Activated naive CD8-positive, alpha-beta T cell treated with anti-CD3 and anti-CD28 coated beads, Interleukin-2, amount 10 ng/mL, durations not matched to agents 7 days and 5 days (primary cell): ENCODE data around the gene PISD. TPM values are rescaled to one million over a fixed set of nuclear protein-coding genes. Genes with fewer than 3 reads are reported as not detected.

ENCODE experiments used
- ATAC-seq: fragments of 150-1000 bp; cut with Tn5 transposase; one replicate; pipeline ENCODE4 v1.10.0; 2021; ENCODE audit warnings: low read depth, moderate library complexity
- POLR2A ChIA-PET: fragments of 350-600 bp; sonication (Branson Sonifier 250); formaldehyde crosslinking; loops from one replicate; lab custom pipeline; 2021; ENCODE audit warnings: antibody characterized with exemption; lab: Charles Lee
- DNase-seq: peaks from one replicate; pipeline ENCODE4 v3.0.0; 2021
- H3K27ac Mint-ChIP-seq: one replicate; pipeline ENCODE4 v1.8.0; 2022; ENCODE audit warnings: mild to moderate bottlenecking, mixed read lengths
- H3K27me3 Mint-ChIP-seq: one replicate; pipeline ENCODE4 v1.8.0; 2022; ENCODE audit warnings: mild to moderate bottlenecking, moderate library complexity, mixed read lengths
- H3K36me3 Mint-ChIP-seq: one replicate; pipeline ENCODE4 v1.8.0; 2021; ENCODE audit warnings: mild to moderate bottlenecking, mixed read lengths
- H3K4me1 Mint-ChIP-seq: one replicate; pipeline ENCODE4 v1.8.0; 2021; ENCODE audit warnings: mixed read lengths
- H3K4me3 Mint-ChIP-seq: one replicate; pipeline ENCODE4 v1.8.0; 2022; ENCODE audit warnings: mild to moderate bottlenecking, moderate library complexity, mixed read lengths
- H3K9me3 Mint-ChIP-seq: one replicate; pipeline ENCODE4 v1.8.0; 2021; ENCODE audit warnings: mixed read lengths
- total RNA-seq, 2 experiments: library from RNA; stranded (reverse); gene quantifications; one replicate each; pipeline ENCODE4 v1.2.3, GENCODE V29; 2021

The PISD gene
- total RNA-seq, 2 experiments from 2014 or later = 25.4 to 26.1 TPM

DNA sequence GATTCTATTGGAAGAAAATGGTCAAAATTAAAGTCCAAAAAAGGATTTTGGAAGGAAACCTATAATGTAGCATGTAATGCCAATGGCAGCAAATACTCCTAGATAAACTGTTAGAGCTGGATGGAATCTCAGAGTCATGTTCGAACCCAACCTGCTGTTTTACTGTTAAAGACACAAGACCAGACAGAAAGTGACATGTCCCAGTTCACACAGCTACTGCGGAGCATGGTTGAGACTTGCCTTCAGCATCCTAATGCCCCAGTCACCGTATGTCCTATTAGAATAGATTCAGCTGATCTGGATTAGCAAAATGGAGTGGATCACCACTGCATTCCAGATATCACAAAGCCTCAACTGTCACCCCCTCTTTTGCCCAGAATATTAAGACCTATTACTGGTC lies 14.9 kb downstream of the PISD start:
- Mint-ChIP-seq H3K27ac (no peak overlapping the region), H3K9me3 (no peaks in the 10 kb centered on the region)

GRCh38 chr22:31646186-31647019 lies 15.6 kb downstream of the PISD start:
- ATAC-seq (no peak), DNase-seq (no peak)
- H3K4me3 Mint-ChIP-seq = no peak overlapping the region
- peaks cover 13% of the 10 kb centered on the region for H3K36me3 Mint-ChIP-seq
- no peaks in the 10 kb centered on the region for H3K4me1 Mint-ChIP-seq
- H3K27me3 Mint-ChIP-seq = no peaks in the 10 kb centered on the region
- H3K27ac Mint-ChIP-seq = no peak overlapping the region
- POLR2A ChIA-PET = no interaction called here
- H3K9me3 Mint-ChIP-seq = no peaks in the 10 kb centered on the region

More for the DNA sequence above, 14.9 kb downstream of the PISD start:
- DNase-seq = no peak
- H3K4me1 Mint-ChIP-seq = no peaks in the 10 kb centered on the region
- no peak for ATAC-seq
- no peak overlapping the region for H3K4me3 Mint-ChIP-seq
- POLR2A ChIA-PET = no interaction called here
- peaks cover 13% of the 10 kb centered on the region for H3K36me3 Mint-ChIP-seq
- no peaks in the 10 kb centered on the region for H3K27me3 Mint-ChIP-seq

DNA sequence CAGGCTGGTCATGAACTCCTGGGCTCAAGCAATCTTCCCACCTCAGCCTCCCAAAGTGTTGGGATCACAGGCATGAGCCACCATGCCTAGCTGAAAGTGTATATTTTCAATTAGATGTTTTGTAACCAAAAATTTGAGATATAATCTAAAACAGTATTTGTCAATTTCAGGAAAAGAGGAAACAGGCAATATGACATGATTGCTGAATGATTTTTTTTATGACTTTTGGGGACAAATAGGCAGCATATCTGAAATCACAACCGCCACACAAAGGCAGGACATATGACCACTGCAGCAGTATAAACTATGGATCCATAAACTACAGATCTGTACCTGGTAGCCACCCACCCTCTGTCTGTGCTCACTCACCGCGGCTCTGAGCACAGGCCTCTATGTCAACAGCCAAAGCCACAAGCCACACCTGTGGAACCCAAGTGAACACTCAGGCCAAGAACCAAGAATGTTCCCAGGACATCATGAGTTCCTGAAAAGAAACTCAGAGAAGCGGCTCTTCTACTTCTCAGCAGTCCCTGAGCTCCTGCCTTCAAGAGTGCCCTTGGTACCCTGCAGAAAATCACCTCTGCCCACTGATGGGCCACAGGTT lies 22.5 kb downstream of the PISD start:
- Mint-ChIP-seq H3K4me3 (peak overlapping the region; percentile 74), H3K27me3 (no peaks in the 10 kb centered on the region)
- no peak for DNase-seq

DNA sequence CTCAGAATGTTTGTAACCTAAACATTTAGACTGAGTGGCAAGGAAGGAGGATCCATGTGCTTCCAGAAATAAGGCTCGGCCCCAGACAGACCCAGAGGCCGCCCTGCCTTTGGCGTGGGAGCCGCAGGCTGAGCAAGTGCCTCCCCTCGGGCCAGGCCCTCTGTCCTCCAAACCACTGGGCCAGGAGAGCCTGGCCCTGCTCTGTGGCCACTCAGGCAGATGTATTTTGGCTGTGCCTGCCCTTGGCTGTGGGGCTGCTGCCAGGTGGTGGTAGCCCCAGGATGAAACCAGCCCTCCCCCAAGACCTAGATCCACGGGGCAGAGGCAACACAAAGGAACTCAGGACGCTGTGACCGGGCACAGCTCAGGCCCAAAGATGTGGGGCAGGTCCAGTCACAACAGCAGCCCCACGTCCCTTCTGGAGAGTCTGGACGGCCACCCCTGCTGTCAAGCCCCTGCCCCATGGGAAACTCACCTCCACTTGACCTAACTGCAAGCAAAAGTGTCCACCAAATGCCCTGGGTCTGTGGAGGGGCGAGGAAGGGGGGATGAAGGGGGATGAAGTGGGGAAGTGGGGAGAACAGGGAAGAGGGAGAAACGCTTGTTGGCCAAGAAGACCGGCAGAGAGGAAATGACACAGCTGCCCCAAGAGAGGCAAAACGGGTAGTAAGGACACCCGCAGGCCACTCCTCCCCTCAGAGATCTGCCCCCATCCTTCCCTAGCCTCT lies 24.0 kb downstream of the PISD start:
- Mint-ChIP-seq H3K27ac (peak overlapping the region; percentile 85), H3K4me3 (peak overlapping the region; percentile 74), H3K27me3 (no peaks in the 10 kb centered on the region), H3K4me1 (peaks cover 34% of the 10 kb centered on the region), H3K36me3 (peaks cover 3% of the 10 kb centered on the region), H3K9me3 (no peaks in the 10 kb centered on the region)
- POLR2A ChIA-PET = interaction anchor here (0.7 kb wide), 1 partner anchor 112 kb away, joined by 3 read pairs; no protein-coding TSS in a partner anchor
- no peak for DNase-seq
- ATAC-seq = peak; percentile 38

More for the DNA sequence above, 22.5 kb downstream of the PISD start:
- H3K27ac Mint-ChIP-seq = peak overlapping the region; percentile 85
- H3K36me3 Mint-ChIP-seq = peaks cover 4% of the 10 kb centered on the region
- ATAC-seq = peak; percentile 71
- POLR2A ChIA-PET = interaction anchor here (0.6 to 1.8 kb wide), 3 partner anchors 9 to 107 kb away, joined by 3 to 9 read pairs (median 5); partner anchors contain the start of gene PISD
- peaks cover 34% of the 10 kb centered on the region for H3K4me1 Mint-ChIP-seq
- H3K9me3 Mint-ChIP-seq = no peaks in the 10 kb centered on the region

- H3K4me1 Mint-ChIP-seq = peaks cover 34% of the 10 kb centered on the region
- ATAC-seq (no peak), DNase-seq (no peak)
- no peaks in the 10 kb centered on the region for H3K9me3 Mint-ChIP-seq
- POLR2A ChIA-PET = no interaction called here
- H3K27ac Mint-ChIP-seq = peak overlapping the region; percentile 85
- peaks cover 3% of the 10 kb centered on the region for H3K36me3 Mint-ChIP-seq
- no peaks in the 10 kb centered on the region for H3K27me3 Mint-ChIP-seq
- no peak overlapping the region for H3K4me3 Mint-ChIP-seq
Measured at GRCh38 chr22:31637447-31637890, 24.5 kb downstream of the PISD start.

DNA sequence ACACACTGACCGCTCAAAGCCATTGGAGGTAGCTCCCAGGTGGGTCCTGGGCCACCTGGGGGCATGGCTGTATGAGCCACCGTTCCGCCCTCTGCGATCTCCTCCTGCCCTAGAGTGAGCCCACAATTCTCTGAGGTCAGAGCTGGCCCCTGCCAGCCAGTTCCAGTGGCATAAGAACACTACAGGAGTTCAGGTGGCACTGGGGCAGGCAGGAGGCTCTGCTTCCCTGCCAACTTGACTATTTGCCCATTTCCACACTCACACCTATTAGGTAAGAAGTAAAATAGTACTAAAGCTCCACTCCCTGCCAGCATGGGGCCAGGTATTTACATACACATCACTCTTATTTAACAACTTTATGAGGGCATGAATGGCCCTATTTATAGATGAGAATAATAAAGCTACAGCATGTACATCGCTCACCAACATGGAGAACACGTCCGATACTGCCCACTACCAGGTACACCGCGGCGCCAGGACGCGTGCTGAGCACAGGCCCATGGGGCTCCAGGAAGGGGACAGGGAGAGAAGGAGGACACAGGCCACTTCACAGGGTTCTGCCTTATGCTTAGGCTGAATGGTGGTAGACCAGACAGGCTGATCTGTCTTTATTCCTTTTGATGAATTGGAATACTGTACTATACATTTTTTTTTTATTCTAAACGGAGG lies 26.2 kb downstream of the PISD start:
- DNase-seq (no peak), ATAC-seq (no peak)
- POLR2A ChIA-PET = no interaction called here
- no peak overlapping the region for H3K4me3 Mint-ChIP-seq
- peaks cover 1% of the 10 kb centered on the region for H3K36me3 Mint-ChIP-seq
- H3K9me3 Mint-ChIP-seq = no peaks in the 10 kb centered on the region
- peaks cover 37% of the 10 kb centered on the region for H3K4me1 Mint-ChIP-seq
- H3K27ac Mint-ChIP-seq = peak overlapping the region; percentile 70
- no peaks in the 10 kb centered on the region for H3K27me3 Mint-ChIP-seq

- POLR2A ChIA-PET = interaction anchor here (1.0 to 3.6 kb wide), 6 partner anchors 8 to 345 kb away, joined by 3 to 17 read pairs (median 7); partner anchors contain the start of genes PATZ1 and SFI1
- Mint-ChIP-seq H3K27me3 (no peaks in the 10 kb centered on the region), H3K27ac (peak overlapping the region; percentile 87), H3K9me3 (no peaks in the 10 kb centered on the region), H3K4me1 (peaks cover 31% of the 10 kb centered on the region), H3K36me3 (peaks cover 2% of the 10 kb centered on the region), H3K4me3 (peak overlapping the region; percentile 84)
- DNase-seq (no peak), ATAC-seq (no peak)
Measured at GRCh38 chr22:31631436-31631835, 30.6 kb downstream of the PISD start.

DNA sequence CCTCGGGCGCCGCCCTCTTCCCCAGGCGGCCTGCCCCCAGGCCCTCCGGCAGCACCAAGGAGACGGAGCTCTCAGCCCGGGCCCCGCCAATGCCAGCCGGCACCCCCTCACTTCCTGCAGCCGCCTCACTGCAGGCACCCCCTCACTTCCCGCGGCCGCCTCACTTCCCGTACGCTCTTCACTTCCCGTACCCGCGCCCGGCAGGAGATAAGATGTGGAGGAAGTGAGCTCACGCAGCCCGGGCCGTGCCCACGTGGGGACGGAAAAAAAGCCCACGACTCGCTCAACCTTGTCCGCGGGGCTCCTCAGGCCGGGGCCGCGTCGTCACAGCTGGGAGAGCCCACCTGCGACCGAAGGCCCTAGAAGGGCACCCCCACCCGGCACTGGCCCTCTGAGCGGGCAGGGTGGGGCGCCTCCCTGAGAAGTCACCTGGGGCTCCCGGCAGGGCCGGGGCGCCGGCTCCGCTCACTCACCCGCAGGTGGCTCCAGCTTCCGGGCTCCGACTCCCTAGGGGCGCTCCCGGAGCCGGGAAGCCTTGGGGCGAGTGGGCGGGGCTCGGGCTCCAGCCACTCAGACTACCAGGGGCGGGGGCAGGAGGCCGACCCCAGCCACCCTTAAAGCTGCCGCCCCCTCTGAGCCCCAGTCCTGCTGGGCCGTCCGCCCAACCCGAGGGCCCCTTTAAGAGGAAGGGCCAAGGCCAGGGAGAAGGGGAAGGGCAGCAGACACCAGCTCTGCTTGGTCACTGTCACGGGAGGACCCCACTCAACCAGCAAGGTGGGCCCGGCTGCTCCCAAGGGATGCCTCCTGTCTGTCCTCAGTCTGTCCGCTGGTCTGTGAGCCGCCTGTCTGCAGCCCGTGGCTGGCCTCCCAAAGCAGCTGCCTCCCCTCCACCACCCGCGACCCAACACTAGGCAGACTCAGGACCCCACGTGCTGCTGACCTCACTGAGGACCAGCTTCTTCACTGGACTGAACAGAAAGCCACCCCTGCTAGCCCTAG lies 31.4 kb downstream of the PISD start:
- H3K4me1 Mint-ChIP-seq = peaks cover 30% of the 10 kb centered on the region
- peak overlapping the region; percentile 84 for H3K4me3 Mint-ChIP-seq
- POLR2A ChIA-PET = interaction anchor here (0.5 to 3.6 kb wide), 14 partner anchors 9 to 429 kb away, joined by 3 to 17 read pairs (median 4); partner anchors contain the start of genes PATZ1, PISD and SFI1
- H3K36me3 Mint-ChIP-seq = peaks cover 2% of the 10 kb centered on the region
- peak; percentile 85 for DNase-seq
- no peaks in the 10 kb centered on the region for H3K27me3 Mint-ChIP-seq
- H3K9me3 Mint-ChIP-seq = no peaks in the 10 kb centered on the region
- H3K27ac Mint-ChIP-seq = peak overlapping the region; percentile 90
- peak; percentile 87 for ATAC-seq

DNA sequence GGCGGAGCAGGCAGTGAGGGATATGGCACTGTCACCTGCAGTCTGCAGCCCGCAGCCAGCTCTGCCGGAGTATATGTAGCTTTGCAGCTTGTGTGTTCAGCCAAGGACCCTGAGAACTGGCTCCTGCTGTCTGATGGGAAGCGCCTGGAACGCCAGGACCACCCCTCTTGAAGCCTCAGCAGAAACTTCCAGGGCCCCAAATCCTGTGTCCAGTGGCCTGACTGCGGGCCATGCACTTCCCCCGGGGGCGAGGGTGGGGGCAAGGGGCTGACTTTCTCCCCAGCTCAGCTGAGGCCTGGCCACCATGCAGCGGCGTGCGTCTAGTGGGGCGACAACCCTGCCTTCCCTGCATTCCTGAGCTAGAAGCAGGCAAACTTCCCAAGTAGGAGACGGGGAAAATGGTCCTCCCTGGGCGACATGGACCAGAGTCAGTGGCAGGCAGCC lies 32.3 kb downstream of the PISD start:
- ATAC-seq (no peak), DNase-seq (no peak)
- Mint-ChIP-seq H3K36me3 (peaks cover 2% of the 10 kb centered on the region), H3K4me3 (peak overlapping the region; percentile 84), H3K27me3 (no peaks in the 10 kb centered on the region), H3K27ac (peak overlapping the region; percentile 77), H3K9me3 (no peaks in the 10 kb centered on the region), H3K4me1 (peaks cover 28% of the 10 kb centered on the region)
- POLR2A ChIA-PET = interaction anchor here (0.6 to 3.6 kb wide), 9 partner anchors 9 to 283 kb away, joined by 3 to 17 read pairs (median 9); partner anchors contain the start of genes PATZ1 and PISD

DNA sequence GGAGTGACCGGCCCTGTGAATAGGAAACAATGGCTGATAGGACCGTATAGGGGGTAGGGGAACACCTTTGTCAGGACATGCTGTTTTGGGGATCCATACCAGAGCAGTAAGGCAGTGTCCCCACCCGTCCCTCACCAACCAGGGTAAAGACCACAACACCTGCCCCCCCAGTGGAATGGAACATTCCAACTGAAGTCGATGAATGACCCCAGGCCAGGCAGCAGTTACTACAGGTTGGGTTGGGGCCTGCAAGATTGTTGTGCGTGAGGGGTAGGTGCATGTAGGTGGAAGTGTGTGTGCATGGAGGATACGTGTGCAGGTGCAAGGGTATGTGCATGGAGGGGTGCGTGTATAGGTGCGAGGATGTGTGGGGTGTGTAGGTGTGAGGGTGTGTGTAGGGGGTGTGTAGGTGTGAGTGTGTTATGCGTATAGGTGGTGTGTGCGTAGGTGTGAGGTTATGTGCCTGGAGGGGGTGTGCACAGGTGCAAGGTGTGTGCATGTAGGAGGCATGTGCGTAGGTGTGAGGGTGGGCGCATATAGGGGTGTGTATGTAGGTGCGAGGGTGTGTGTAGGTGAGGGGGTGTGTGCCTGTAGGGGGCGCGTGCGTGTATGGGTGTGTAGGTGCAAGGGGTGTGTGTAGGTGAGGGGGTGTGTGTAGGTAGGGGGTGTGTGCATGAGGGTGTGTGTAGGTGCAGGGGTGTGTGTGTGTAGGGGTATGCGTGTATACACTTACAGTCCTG lies 32.9 kb downstream of the PISD start:
- DNase-seq = peak; percentile 61
- Mint-ChIP-seq H3K9me3 (no peaks in the 10 kb centered on the region), H3K27me3 (no peaks in the 10 kb centered on the region), H3K27ac (peak overlapping the region; percentile 77), H3K36me3 (peaks cover 5% of the 10 kb centered on the region), H3K4me3 (peak overlapping the region; percentile 84), H3K4me1 (peaks cover 30% of the 10 kb centered on the region)
- POLR2A ChIA-PET = interaction anchor here (1.4 to 3.6 kb wide), 5 partner anchors 8 to 282 kb away, joined by 4 to 17 read pairs (median 9); partner anchors contain the start of gene PATZ1
- ATAC-seq = no peak

DNA sequence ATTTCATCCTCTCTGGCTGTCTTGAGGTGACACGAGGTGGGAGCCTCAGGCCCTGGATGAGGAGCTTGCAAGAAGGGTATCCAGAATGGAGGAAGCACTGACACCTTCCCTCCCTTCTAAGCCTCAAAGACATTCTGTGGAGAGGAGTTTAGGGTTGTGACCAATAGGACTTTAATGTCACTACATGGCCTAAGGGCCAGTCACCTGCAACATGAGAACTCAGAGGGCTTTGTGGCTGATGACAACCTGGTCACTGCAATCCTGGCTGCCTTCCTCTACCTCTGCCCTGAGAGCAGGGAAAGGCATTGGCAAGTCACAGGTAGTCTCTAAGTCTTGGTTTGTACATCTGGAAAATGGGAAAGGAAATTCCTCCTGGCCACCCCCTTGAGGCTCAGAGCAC lies 33.7 kb downstream of the PISD start:
- ATAC-seq (no peak), DNase-seq (no peak)
- H3K36me3 Mint-ChIP-seq = peaks cover 5% of the 10 kb centered on the region
- no peaks in the 10 kb centered on the region for H3K9me3 Mint-ChIP-seq
- H3K27me3 Mint-ChIP-seq = no peaks in the 10 kb centered on the region
- peak overlapping the region; percentile 77 for H3K27ac Mint-ChIP-seq
- POLR2A ChIA-PET = no interaction called here
- H3K4me1 Mint-ChIP-seq = peaks cover 30% of the 10 kb centered on the region
- no peak overlapping the region for H3K4me3 Mint-ChIP-seq
